COR-L47 (cell line): ENCODE measurements around the gene ADGRG7.
A peak's percentile ranks its signal among the peaks of the same experiment; 100 is the strongest.

ENCODE experiments used
- DNase-seq: peaks from one replicate; lab custom pipeline; 2025; lab: John Stamatoyannopoulos, UW

The ADGRG7 gene

DNA sequence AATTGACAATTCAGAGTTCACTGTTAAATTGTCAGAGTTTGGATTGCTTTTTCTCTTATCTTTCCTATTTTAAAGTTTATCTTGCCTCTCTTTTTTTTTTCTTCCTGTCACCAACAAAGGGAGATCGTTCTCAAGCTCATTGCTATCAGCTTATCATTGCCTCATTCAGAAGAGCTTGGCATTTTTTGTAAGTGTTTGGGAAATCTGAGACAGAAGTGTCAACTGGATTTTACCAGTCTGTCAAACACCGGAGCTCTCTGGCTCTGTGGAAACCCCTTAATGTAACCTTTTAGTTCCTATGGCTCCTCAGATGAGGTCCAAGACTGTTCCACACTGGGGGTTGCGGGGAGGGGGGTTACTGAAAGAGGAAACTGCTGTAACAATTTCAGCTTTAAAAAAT lies 89.3 kb downstream of the ADGRG7 start:
- DNase-seq: no peak

DNA sequence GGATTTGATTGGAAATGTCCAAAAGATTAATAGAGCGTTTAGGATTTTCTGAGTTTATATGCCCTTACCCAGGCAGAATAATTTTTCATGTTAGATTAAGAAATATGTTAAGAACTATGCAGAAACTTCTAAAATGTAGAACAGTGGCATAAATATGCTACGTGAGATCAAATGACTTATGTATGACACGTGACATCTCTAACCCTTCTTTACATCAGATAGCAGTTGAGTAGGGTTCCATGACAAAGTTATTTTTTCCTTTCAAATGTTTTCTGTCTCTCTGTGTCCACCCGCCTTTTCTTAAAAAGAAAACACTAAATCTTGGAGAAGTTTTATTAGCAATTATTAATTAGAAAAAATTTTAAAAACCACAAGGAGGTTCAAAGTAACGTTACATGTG lies 91.3 kb downstream of the ADGRG7 start:
- DNase-seq: no peak

DNA sequence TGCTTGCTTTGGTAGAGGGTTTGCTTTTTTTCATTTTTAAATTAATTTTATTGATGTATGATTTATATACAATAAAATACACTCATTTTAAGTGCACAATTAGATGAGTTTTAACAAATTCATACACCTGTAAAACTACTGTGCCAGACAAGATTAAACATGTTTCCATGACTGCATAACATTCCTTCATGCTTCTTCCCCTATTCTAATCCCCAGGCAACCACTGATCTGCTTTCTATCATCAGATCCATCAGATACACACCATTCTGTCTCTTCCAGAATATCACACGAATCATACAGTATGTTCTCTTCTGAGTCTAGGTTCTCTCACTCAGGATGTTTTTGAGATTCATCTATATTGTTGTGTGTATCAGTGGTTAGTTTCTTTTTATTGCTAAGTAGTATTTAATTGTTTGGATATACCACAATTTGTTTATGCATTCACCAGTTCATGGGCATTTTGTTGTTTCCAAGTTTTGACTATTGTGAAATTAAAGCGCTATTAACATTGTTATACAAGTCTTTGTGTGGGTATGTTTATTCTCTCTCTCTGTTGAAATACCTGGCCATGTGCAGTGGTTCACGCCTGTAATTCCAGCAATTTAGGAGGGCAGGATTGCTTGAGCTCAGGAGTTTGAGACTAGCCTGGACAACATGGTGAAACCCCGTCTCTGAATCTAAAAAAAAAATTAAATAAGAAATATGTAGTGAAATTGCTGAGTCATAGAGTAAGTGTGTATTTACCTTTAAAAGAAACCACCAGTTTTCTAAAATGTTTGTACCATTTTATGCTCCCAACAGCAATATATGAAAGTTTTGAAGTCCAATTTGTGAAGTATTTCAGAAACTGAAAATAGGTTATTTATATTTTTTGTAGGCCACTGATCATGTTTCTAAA lies 92.9 kb downstream of the ADGRG7 start:
- DNase-seq: no peak

DNA sequence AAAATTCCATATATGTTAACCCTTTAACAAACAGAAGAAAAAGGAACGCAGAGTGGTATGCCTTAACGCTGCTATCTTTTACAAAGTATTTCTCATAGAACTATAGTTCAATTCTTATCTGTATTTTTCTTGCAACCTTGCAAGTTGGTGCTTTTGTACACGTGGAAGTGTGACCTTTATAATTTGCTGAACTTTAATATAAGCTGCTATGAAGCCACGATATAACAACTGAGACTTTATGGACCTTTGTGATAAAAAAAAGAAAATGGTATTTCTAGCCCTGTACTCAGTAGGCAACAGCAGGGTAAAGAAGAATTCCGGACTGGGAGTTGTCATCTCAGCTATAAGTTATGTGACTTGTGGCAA lies 93.6 kb downstream of the ADGRG7 start:
- DNase-seq: no peak

DNA sequence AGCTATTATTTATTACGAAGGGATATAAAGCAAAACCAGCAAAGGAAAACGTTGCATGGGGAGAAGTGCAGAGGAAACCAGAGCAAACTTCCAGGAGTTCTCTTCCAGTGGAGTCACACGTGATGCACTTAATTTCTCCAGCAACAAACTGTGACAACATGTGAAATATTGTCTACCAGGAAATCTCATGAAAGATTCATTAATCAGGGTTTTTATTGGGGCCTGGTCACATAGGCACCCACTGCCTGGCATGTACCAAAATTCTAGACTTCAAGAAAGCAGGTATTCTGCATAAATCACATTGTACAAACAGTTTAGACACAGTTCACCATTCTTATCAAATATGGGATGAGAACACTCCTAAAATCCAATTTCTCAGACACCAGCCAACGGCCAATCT lies 94.5 kb downstream of the ADGRG7 start:
- DNase-seq: no peak

DNA sequence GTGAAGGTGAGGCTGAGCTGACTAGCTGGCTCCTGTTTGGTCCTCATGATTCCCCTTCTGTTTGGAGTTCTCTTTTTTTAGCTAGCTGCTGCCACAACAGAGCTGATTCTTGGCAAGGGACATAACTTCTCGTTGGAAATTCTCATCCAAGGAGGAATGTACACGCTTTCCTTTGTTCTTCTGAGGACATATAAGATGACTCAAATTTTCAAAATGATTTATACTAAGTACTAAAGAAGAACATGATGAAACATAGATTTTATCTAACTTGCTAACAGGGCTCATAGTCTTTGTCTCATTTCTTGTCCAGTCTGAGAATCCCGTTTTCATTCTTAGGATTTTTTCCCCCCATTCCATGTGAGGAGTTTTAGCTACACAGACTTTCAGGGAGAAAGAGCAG lies 97.0 kb downstream of the ADGRG7 start:
- DNase-seq: no peak

DNA sequence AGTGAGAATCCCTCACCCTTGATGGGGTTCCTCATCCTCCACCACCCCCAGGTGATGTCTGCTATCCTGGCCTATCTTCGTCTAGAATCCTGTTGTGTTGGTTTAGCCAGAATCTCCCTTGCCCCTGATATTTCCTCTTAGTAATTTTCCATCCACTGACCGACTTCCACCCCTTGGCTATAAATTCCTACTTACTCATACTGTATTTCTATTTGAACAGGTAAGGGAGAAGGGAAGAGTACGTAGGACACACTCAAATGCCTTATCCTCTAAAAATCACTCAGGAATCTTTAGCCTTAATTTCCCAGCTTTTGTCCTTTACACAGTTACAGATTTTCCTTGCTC lies 99.2 kb downstream of the ADGRG7 start:
- DNase-seq: no peak

DNA sequence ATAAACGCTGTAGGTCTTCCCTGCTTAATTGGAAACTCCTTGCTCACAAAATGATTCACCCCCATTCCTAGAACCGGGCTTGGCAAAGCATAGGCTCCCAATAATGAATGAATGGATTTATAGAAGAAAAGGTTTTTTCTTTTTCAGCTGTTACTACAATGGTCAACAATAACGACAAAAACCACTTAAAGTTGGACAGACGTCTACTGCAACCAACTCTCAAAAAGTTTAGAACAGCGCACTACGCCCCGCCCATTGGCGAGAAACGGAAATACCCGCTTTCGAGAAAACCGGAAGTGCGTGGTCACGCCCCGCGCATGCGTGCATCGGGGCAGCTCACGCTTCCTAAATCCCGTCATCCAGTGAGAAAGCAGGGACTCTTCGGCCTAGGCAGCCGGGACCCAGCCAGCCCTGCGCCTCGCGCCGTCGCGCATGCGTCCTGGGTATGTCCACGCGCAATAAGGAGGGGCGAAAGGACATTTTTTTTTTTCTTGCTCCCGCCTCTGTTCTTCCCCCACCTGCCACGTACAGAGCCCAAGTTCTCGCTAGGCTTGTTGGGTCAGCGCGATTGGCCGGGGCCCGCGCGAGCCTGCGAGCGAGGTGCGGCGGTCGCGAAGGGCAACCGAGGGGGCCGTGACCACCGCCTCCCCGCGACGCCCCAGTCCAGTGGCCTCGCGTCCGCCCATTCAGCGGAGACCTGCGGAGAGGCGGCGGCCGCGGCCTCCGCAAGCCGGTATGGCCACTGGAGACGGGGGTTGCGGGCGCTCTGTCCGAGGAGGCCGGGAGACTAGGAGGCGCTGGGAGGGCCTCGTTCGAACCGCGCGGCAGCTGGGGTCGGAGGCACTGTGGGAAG lies 99.8 kb downstream of the ADGRG7 start, which contains the start of gene TFG:
TSS of gene TFG (plus strand) at position 506 of the 853 bp plus-strand sequence. CDS start 4,192 bp downstream, outside the sequence.
- DNase-seq: peak; percentile 99

DNA sequence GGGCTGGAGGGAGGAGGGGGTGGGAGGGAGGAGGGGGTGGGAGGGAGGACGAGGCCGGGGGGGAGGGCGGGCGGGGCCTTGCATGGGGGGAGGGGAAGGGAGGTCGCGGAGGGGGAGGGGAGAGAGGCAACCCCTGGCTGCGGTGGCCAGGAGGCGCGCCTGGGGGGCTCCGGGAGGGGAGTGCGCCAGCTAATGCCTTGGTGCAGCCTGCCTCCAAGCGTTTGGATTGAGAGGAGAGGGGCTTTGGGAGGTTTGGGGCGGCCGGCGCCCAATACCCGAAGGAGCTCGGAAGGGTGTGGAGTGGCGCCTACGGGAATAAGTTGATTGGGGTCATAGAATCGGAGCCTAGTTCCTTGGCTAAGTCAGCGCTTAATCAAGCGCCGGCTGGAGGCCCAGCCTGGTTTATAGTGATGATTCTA lies 100.5 kb downstream of the ADGRG7 start:
- DNase-seq: peak; percentile 33

DNA sequence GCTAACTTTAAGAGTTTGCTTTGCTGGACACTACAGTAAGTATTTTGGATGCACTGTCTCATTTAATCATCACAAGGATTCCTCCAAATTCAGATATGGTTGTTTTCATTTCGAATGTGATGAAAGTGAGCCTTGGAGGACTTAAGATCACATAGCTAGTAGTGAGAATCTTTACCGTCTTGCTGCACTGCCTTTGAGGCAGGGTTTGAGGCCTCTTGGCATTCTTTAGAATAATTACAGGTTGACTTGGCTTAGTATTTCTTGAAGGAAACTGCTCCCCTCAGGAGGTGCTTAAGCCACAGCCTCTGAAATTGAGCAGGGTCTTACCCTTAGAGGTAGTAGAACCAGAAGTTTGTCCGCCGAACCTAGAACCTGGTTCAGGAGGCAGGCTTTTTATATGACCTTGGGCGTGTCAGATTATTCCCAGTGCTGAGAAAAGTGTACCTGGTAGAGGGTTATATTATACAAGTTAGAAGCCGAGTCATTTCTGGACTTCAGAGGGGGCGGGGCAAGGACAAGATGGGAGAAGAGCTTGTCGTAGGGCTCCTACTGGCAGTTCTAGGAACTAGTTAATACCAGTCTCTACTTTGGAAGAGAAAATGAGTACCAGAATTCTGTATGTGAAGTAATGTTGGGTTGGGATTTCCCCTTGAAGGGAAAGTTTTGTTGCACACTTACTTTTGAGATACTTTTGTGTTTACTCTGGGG lies 101.0 kb downstream of the ADGRG7 start:
- peak; percentile 31 for DNase-seq

DNA sequence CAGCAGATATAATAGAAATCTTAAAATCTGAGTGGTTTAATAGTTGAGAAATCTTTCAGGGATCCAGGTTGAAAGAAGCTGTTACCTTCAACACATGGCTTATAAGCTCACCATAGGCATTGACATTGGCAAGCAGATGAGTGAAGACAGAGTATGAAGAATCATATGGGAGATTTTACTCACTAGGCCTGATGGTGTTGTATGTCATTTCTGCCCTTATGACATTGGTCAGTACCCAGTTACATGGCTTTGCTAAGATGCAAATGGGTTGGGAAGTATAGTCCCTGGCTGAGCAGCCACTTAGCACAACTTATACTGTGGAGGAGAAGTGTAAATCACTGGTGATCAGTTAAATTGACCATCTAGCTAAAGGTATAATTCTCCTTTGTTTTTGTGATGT lies 105.8 kb downstream of the ADGRG7 start:
- no peak for DNase-seq

DNA sequence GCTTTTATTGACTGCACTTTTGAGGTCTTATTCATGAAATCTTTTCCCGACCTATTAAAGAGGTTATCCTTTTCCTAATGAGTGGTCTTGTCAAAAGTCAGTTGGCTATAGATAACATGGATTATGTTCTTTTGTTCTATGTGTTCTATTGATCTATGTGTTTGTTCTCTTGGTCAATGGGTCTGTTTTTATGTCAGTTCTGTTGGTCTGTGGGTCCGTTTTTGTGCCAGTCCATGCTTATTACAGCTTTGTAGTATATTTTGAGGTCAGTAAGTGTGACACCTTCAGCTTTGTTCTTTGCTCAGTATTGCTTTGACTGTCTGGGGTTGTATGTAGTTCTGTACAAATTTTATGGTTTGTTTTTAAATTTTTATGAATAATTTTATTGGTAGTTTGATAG lies 107.7 kb downstream of the ADGRG7 start:
- no peak for DNase-seq

DNA sequence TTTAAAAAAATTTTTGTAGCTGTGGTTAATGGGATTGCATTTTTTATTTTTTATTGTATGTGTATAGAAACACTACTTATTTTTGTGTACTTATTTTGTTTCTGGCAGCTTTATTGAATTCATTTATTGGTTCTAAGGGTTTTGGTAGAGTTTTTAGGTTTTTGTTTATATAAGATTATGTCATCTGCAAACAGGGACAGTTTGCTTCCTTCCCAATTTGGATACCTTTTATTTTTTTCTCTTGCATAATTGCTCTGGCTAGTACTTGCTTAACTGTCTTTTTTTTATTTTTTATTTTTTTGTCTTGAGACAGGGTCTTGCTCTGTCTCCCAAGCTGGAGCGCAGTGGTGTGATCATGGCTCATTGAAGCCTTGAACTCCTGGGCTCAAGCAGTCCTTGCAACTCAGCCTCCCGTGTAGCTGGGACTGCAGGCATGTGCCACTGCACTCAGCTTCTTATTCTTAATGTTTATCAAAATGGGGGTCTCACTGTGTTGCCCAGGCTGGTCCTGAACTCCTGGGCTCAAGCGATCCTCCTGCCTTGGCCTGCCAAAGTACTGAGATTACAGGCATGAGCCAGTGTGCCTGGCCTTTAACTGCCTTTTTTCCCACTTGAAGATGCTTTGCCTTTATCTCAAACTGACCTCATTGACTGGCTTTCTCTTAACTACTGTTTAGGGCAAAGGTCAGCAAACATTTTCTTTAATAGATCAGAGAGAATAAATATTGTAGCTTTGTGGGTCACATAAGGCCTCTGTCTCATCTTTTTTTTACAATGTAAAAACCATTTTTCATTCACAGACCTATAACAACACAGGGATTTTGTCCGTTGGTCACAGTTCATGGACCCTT lies 108.5 kb downstream of the ADGRG7 start:
- no peak for DNase-seq

DNA sequence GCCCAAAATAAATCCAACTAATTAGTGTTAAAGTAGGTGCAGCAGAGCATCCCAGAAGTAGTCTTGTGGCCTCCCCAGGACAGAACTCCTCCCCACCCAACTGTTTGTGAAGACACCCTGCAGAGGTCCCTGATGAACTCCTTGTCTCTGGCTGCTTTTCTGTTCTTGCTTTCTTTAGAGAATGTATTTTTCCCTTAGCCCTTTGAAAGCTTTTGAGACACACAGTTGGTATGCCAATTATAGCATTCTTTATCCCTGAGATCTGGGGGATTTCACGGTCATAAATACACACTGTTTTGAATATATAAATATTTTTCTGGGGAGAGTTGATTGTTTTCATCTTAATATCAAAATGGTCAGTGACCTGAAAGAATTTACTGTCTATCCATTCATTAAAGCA lies 109.7 kb downstream of the ADGRG7 start:
- no peak for DNase-seq

DNA sequence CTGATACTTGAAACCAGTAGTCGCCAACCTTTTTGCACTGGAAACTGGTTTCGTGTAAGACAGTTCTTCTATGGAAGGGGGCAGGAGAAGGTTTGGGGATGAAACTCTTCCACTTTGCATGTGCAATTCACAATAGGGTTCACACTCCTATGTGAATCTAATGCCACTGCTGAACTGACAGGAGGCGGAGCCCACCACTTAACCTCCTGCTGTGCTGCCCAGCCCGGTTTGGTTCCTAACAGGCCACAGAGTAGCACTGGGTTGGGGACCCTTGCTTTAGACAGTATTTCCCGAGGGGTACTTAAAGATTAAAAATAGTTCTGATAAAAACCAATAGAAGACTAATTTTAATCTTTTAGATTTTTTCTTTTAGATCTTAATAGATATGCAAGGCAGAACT lies 111.0 kb downstream of the ADGRG7 start:
- no peak for DNase-seq

DNA sequence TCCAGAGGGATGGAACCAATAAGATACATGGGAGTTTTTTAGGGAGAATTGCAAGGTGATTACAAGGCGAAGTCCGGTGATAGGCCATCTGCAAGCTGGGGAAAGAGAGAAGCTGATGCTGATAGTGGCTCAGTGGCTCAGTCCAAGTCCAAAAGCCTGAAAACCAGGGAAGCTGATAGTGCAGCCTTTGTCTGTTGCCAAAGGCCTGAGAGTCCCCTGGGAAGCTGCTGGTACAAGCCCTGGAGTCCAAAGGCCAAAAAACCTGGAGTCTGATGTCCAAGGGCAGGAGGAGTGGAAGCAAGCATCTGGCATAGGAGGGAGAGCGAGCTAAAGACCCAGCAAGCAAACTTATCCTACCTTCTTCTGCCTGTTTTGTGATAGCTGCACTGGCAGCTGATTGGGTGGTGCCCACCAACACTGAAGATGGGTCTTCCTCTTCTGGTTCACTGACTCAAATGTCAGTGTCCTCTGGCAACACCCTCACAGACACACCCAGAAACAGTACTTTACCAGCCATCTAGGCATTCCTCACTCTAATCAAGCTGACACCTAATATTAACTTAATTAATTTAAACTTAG lies 116.6 kb downstream of the ADGRG7 start:
- no peak for DNase-seq

DNA sequence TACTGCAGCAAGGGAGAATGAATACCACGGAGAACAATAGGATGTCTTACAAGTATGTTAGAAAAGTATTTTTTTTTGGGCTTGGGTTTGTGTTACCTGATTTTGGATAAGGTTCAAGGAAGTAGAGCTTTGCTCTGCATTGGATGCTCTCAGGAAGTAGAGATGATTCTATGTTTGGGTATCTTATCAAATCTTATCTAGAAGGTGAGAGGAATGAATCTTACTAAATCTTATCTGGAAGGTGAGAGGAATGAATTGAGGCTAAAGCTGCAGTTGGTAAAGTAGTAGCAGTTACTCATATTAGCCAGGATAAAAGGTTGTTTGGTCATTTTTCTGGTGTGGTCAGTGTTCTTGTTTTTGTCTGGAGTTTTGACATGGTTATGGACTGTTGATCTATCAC lies 117.3 kb downstream of the ADGRG7 start:
- DNase-seq: no peak

DNA sequence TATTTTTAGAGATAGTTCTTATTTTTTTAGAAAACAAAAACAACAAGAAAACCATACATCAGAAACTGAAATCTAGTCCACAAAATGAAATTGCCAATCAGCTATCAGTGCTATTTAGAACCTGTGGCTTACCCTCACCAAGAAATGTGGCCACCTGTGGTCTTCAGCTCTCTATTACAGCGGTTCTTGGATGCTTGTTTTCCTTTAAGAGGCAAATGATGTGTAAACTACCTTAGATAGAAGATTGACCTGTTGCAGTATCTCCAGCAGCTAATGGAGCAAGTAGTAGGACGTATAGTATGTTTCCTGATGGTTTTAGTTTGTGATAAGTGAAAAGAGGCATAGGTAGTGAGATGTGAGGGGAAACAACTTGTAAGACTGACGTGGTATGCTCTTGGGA lies 121.1 kb downstream of the ADGRG7 start:
- no peak for DNase-seq

DNA sequence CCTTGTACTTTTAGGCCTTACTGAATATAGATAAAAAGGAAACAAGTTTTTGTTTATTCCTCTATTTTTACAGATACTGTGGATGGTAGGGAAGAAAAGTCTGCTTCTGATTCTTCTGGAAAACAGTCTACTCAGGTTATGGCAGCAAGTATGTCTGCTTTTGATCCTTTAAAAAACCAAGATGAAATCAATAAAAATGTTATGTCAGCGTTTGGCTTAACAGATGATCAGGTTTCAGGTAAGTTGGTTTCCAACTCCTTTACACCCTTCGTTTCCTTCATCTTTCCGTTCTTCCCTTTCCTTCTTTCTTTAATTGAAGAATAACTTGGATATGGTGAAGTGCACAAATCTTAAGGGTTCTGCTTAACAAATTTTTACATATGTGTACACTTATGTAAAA lies 123.0 kb downstream of the ADGRG7 start:
- DNase-seq: no peak

DNA sequence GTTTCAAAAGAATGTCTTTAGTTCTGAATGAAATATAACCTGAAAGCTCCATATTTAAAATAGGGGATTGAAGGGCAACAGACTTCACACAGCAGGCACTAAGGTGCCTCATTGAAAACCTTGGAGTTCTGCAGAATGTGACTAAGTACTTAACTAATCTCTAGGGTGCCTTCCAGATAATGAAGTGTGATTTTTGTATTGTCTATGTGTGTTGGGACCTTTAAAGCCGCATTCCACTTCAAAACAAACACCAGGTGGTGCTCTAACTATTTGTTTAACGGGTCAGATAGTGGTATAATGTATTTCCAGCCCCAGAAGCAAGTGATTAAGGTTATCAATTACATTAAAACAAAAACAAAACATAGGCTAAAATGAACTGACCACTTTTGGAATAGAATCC lies 127.9 kb downstream of the ADGRG7 start:
- peak; percentile 6 for DNase-seq

DNA sequence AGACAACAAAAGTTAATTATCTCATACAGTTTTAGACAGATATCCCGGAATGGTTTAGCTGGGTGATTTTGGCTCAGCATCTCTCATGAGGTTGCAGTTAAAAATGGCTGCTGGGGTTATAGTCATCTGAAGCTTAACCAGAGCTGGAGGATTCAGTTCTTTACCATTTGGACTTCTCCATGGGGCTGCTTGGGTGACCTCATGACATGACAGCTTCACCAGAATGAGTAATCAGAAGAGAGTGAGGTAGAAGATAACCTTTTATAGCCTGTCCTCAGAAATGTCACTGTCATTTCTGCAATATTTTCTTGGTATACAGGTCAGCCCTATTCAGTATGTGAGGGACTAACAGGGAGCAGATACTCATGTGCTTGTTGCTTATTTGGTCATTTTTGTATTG lies 130.8 kb downstream of the ADGRG7 start:
- DNase-seq: no peak
